ENCODE results near the gene PXYLP1. TPM values are rescaled to one million over a fixed set of nuclear protein-coding genes. Genes with fewer than 3 reads are reported as not detected.

PXYLP1 gene
- total RNA-seq, 1 experiment from 2014 or later, result 7.8 TPM

- H3K27ac ChIP-seq, result no peak overlapping the region
- peaks cover 6% of the 10 kb centered on the region; the same call in 1 of the 2 replicates for H3K36me3 ChIP-seq (ENCODE audit: low read depth)
- TF ChIP-seq CTCF (conservative IDR thresholded peaks at IDR 0.05), result no peak
- TF ChIP-seq EZH2 (IDR thresholded peaks at IDR 0.05; ENCODE audit: low read depth), result no peak
- no peak overlapping the region for H2AFZ ChIP-seq
- no peaks in the 10 kb centered on the region for H3K4me1 ChIP-seq (replicated peaks; ENCODE audit: insufficient read depth)
- H3K9me3 ChIP-seq (ENCODE audit: insufficient read depth, low read depth), result no peaks in the 10 kb centered on the region
- H3K27me3 ChIP-seq (ENCODE audit: insufficient read depth, low read depth), result no peaks in the 10 kb centered on the region
- H3K4me2 ChIP-seq, result no peak overlapping the region
- no TSS peak for BruUV-seq (replicated peaks)
- intact Hi-C loops (cut with micrococcal nuclease; ENCODE audit: unreplicated experiment), result no loop called here
- no peaks in the 10 kb centered on the region for H3F3A ChIP-seq (ENCODE audit: insufficient read depth, low read depth)
- ChIA-PET CTCF (no interaction called here), POLR2A (ENCODE audit: unreplicated experiment) (no interaction called here)
- H3K79me2 ChIP-seq (ENCODE audit: low read depth), result no peaks in the 10 kb centered on the region
- H3K4me3 ChIP-seq, result no peak overlapping the region
- no peaks in the 10 kb centered on the region for H4K20me1 ChIP-seq (ENCODE audit: insufficient read depth)
- no peak for DNase-seq
- H3K9me2 ChIP-seq (ENCODE audit: insufficient read depth), result no peaks in the 10 kb centered on the region
Observed at GRCh38 chr3:141286856-141287255, 55.2 kb downstream of the PXYLP1 start.

- Histone ChIP-seq H3K4me3 (no peak overlapping the region), H3K4me2 (no peak overlapping the region), H3K27ac (no peak overlapping the region), H4K20me1 (ENCODE audit: insufficient read depth) (no peaks in the 10 kb centered on the region), H3K4me1 (replicated peaks; ENCODE audit: insufficient read depth) (no peaks in the 10 kb centered on the region), H3K9me2 (ENCODE audit: insufficient read depth) (no peaks in the 10 kb centered on the region), H2AFZ (no peak overlapping the region), H3K9me3 (ENCODE audit: insufficient read depth, low read depth) (no peaks in the 10 kb centered on the region), H3K27me3 (ENCODE audit: insufficient read depth, low read depth) (no peaks in the 10 kb centered on the region), H3K36me3 (ENCODE audit: low read depth) (peaks cover 6% of the 10 kb centered on the region; the same call in 1 of the 2 replicates), H3F3A (ENCODE audit: insufficient read depth, low read depth) (no peaks in the 10 kb centered on the region), H3K79me2 (ENCODE audit: low read depth) (no peaks in the 10 kb centered on the region)
- ChIA-PET CTCF (no interaction called here), POLR2A (ENCODE audit: unreplicated experiment) (no interaction called here)
- TF ChIP-seq EZH2 (IDR thresholded peaks at IDR 0.05; ENCODE audit: low read depth) (no peak), CTCF (conservative IDR thresholded peaks at IDR 0.05) (no peak)
- no TSS peak for BruUV-seq (replicated peaks)
- intact Hi-C loops (cut with micrococcal nuclease; ENCODE audit: unreplicated experiment), result no loop called here
- no peak for DNase-seq
Observed at GRCh38 chr3:141287326-141287725, 55.7 kb downstream of the PXYLP1 start.

GRCh38 chr3:141288336-141288990 is 56.8 kb downstream of the PXYLP1 start:
- H2AFZ ChIP-seq, result no peak overlapping the region
- H3K4me2 ChIP-seq, result no peak overlapping the region

More at GRCh38 chr3:141288336-141288990, 56.8 kb downstream of the PXYLP1 start:
- intact Hi-C loops (cut with micrococcal nuclease; ENCODE audit: unreplicated experiment), result no loop called here
- H3K36me3 ChIP-seq (ENCODE audit: low read depth), result peaks cover 6% of the 10 kb centered on the region; the same call in 1 of the 2 replicates
- H3K27ac ChIP-seq, result no peak overlapping the region
- DNase-seq, result no peak
- BruUV-seq (replicated peaks), result no TSS peak
- TF ChIP-seq EZH2 (IDR thresholded peaks at IDR 0.05; ENCODE audit: low read depth) (no peak), CTCF (conservative IDR thresholded peaks at IDR 0.05) (no peak)
- H3K9me3 ChIP-seq (ENCODE audit: insufficient read depth, low read depth), result no peaks in the 10 kb centered on the region
- no peaks in the 10 kb centered on the region for H3F3A ChIP-seq (ENCODE audit: insufficient read depth, low read depth)
- H3K4me1 ChIP-seq (replicated peaks; ENCODE audit: insufficient read depth), result no peaks in the 10 kb centered on the region
- H3K79me2 ChIP-seq (ENCODE audit: low read depth), result no peaks in the 10 kb centered on the region
- H3K9me2 ChIP-seq (ENCODE audit: insufficient read depth), result no peaks in the 10 kb centered on the region
- H3K4me3 ChIP-seq, result no peak overlapping the region
- CTCF ChIA-PET, result no interaction called here
- POLR2A ChIA-PET (ENCODE audit: unreplicated experiment), result no interaction called here
- H4K20me1 ChIP-seq (ENCODE audit: insufficient read depth), result no peaks in the 10 kb centered on the region
- H3K27me3 ChIP-seq (ENCODE audit: insufficient read depth, low read depth), result no peaks in the 10 kb centered on the region
